ENCODE data around the gene AIF1. TPM values are rescaled to one million over a fixed set of nuclear protein-coding genes. Genes with fewer than 3 reads are reported as not detected.

Gene AIF1
- total RNA-seq, 2 experiments from 2014 or later: 16.3 to 22.0 TPM

- H3K9me3 ChIP-seq (ENCODE audit: low read length): no peaks in the 10 kb centered on the region
- ChIA-PET POLR2A (interaction anchor here (0.7 to 0.9 kb wide), 2 partner anchors 13 to 37 kb away, joined by 3 read pairs; partner anchors contain the start of gene ABHD16A), CTCF (ENCODE audit: unreplicated experiment) (no interaction called here)
- intact Hi-C loops (cut with micrococcal nuclease; ENCODE audit: unreplicated experiment): no loop called here
- no peak for DNase-seq (ENCODE audit: low spot score)
- H3K4me1 ChIP-seq (ENCODE audit: insufficient read depth, low read length, poor library complexity, severe bottlenecking): peaks cover 36% of the 10 kb centered on the region
- no peaks in the 10 kb centered on the region for H3K9me2 ChIP-seq (ENCODE audit: insufficient read depth, low read length)
- H4K20me1 ChIP-seq (ENCODE audit: insufficient read depth, low read length): 0 out of 2 replicates have a peak, but pooled peaks cover 3% of the 10 kb centered on the region
- H3K4me3 ChIP-seq (ENCODE audit: low read depth, low read length, poor library complexity, severe bottlenecking): peak overlapping the region; percentile 99
- H3K36me3 ChIP-seq (ENCODE audit: insufficient read depth, low read length): peaks cover 76% of the 10 kb centered on the region
- H2AFZ ChIP-seq (ENCODE audit: low read length): no peak overlapping the region
- TF ChIP-seq CTCF (conservative IDR thresholded peaks at IDR 0.05; ENCODE audit: low read length) (no peak), EZH2phosphoT487 (IDR thresholded peaks at IDR 0.05; ENCODE audit: borderline replicate concordance, low read depth, low read length) (no peak)
- H3K79me2 ChIP-seq (ENCODE audit: insufficient read depth, low read depth, low read length): peaks cover 54% of the 10 kb centered on the region
- no TSS peak for BruUV-seq (replicated peaks)
- peak overlapping the region; percentile 90 for H3K4me2 ChIP-seq (ENCODE audit: low read length)
- H3K27ac ChIP-seq (ENCODE audit: low read depth, low read length, poor library complexity, severe bottlenecking): peak overlapping the region; percentile 90
Observed at GRCh38 chr6:31666337-31666965, 51.4 kb downstream of the AIF1 start.

Small RNAs within 50 kb of the gene (microRNA-seq; reads per million reads assigned to microRNA genes)
- gene MIR6832 (ENCODE audit: borderline replicate concordance): not detected

Small RNAs within 50 kb of the gene (small RNA-seq; reads per million reads assigned to genes)
- gene MIR6832 (not detected), gene RF00019 (not detected), gene SNORA38 (12.4 reads per million, percentile 96 among the genes with 10 or more reads in this experiment), gene UQCRHP1 (not detected)

Other genes starting within 250 kb of the AIF1 start
Only the 30 nearest of the 35 such genes appear.
- 24.2 and 26.3 TPM in 2 replicates for gene MICB, start 117.1 kb upstream of the AIF1 start, total RNA-seq (2014; rRNA removed; shearing (Covaris generic))
- 32.4 and 33.9 TPM in 2 replicates for gene MICB, start 117.1 kb upstream of the AIF1 start, total RNA-seq (2022)
- gene MCCD1, start 86.3 kb upstream of the AIF1 start, total RNA-seq (2014; rRNA removed; shearing (Covaris generic)): not detected in 2 replicates
- gene MCCD1, start 86.3 kb upstream of the AIF1 start, total RNA-seq (2022): not detected in 2 replicates
- gene DDX39B, start 73.2 kb upstream of the AIF1 start, total RNA-seq (2014; rRNA removed; shearing (Covaris generic)): 736 and 747 TPM in 2 replicates
- 478 and 481 TPM in 2 replicates for gene DDX39B, start 73.2 kb upstream of the AIF1 start, total RNA-seq (2022)
- gene ATP6V1G2, start 68.6 kb upstream of the AIF1 start, total RNA-seq (2014; rRNA removed; shearing (Covaris generic)): 3.8 and 4.2 TPM in 2 replicates
- gene ATP6V1G2, start 68.6 kb upstream of the AIF1 start, total RNA-seq (2022): 14.1 and 15.9 TPM in 2 replicates
- gene NFKBIL1, start 67.6 kb upstream of the AIF1 start, total RNA-seq (2014; rRNA removed; shearing (Covaris generic)): 17.1 and 21.8 TPM in 2 replicates
- 22.7 and 23.2 TPM in 2 replicates for gene NFKBIL1, start 67.6 kb upstream of the AIF1 start, total RNA-seq (2022)
- 0.98 and 1.1 TPM in 2 replicates for gene LTA, start 42.9 kb upstream of the AIF1 start, total RNA-seq (2014; rRNA removed; shearing (Covaris generic))
- 4.1 and 4.3 TPM in 2 replicates for gene LTA, start 42.9 kb upstream of the AIF1 start, total RNA-seq (2022)
- 1.7 and 3.5 TPM in 2 replicates for gene TNF, start 39.7 kb upstream of the AIF1 start, total RNA-seq (2014; rRNA removed; shearing (Covaris generic))
- gene TNF, start 39.7 kb upstream of the AIF1 start, total RNA-seq (2022): 2.5 TPM in 2 replicates
- gene LTB, start 32.8 kb upstream of the AIF1 start, total RNA-seq (2014; rRNA removed; shearing (Covaris generic)): 36.5 and 46.8 TPM in 2 replicates
- gene LTB, start 32.8 kb upstream of the AIF1 start, total RNA-seq (2022): 36.9 and 39.2 TPM in 2 replicates
- gene LST1, start 29.0 kb upstream of the AIF1 start, total RNA-seq (2014; rRNA removed; shearing (Covaris generic)): 1.2 and 3.0 TPM in 2 replicates
- gene LST1, start 29.0 kb upstream of the AIF1 start, total RNA-seq (2022): 4.2 and 4.9 TPM in 2 replicates
- gene NCR3, start 22.2 kb upstream of the AIF1 start, total RNA-seq (2014; rRNA removed; shearing (Covaris generic)): 1.6 TPM in 1 of 2 replicates, not detected in the other
- 0.74 and 2.0 TPM in 2 replicates for gene NCR3, start 22.2 kb upstream of the AIF1 start, total RNA-seq (2022)
- gene PRRC2A, start 5.5 kb downstream of the AIF1 start, total RNA-seq (2014; rRNA removed; shearing (Covaris generic)): 113 and 156 TPM in 2 replicates
- 355 and 379 TPM in 2 replicates for gene PRRC2A, start 5.5 kb downstream of the AIF1 start, total RNA-seq (2022)
- gene BAG6, start 37.4 kb downstream of the AIF1 start, total RNA-seq (2014; rRNA removed; shearing (Covaris generic)): 191 and 233 TPM in 2 replicates
- gene BAG6, start 37.4 kb downstream of the AIF1 start, total RNA-seq (2022): 320 and 323 TPM in 2 replicates
- gene APOM, start 40.7 kb downstream of the AIF1 start, total RNA-seq (2014; rRNA removed; shearing (Covaris generic)): 0.13 and 1.5 TPM in 2 replicates
- gene APOM, start 40.7 kb downstream of the AIF1 start, total RNA-seq (2022): 2.1 and 3.6 TPM in 2 replicates
- gene C6orf47, start 45.5 kb downstream of the AIF1 start, total RNA-seq (2014; rRNA removed; shearing (Covaris generic)): 17.5 and 18.5 TPM in 2 replicates
- 16.7 and 17.4 TPM in 2 replicates for gene C6orf47, start 45.5 kb downstream of the AIF1 start, total RNA-seq (2022)
- 34.3 and 50.9 TPM in 2 replicates for gene GPANK1, start 49.8 kb downstream of the AIF1 start, total RNA-seq (2014; rRNA removed; shearing (Covaris generic))
- gene GPANK1, start 49.8 kb downstream of the AIF1 start, total RNA-seq (2022): 38.8 and 40.7 TPM in 2 replicates
- gene CSNK2B, start 50.8 kb downstream of the AIF1 start, total RNA-seq (2014; rRNA removed; shearing (Covaris generic)): 207 and 230 TPM in 2 replicates
- gene CSNK2B, start 50.8 kb downstream of the AIF1 start, total RNA-seq (2022): 245 and 254 TPM in 2 replicates
- 12.3 and 15.9 TPM in 2 replicates for gene LY6G5B, start 54.7 kb downstream of the AIF1 start, total RNA-seq (2014; rRNA removed; shearing (Covaris generic))
- gene LY6G5B, start 54.7 kb downstream of the AIF1 start, total RNA-seq (2022): 28.7 and 32.0 TPM in 2 replicates
- 1.6 and 1.8 TPM in 2 replicates for gene LY6G5C, start 65.8 kb downstream of the AIF1 start, total RNA-seq (2014; rRNA removed; shearing (Covaris generic))
- gene LY6G5C, start 65.8 kb downstream of the AIF1 start, total RNA-seq (2022): 2.5 and 3.5 TPM in 2 replicates
- gene ABHD16A, start 88.1 kb downstream of the AIF1 start, total RNA-seq (2014; rRNA removed; shearing (Covaris generic)): 28.6 and 34.8 TPM in 2 replicates
- 32.7 and 35.2 TPM in 2 replicates for gene ABHD16A, start 88.1 kb downstream of the AIF1 start, total RNA-seq (2022)
- not detected in 2 replicates for gene LY6G6F, start 91.6 kb downstream of the AIF1 start, total RNA-seq (2014; rRNA removed; shearing (Covaris generic))
- gene LY6G6F, start 91.6 kb downstream of the AIF1 start, total RNA-seq (2022): not detected in 2 replicates
- gene LY6G6D, start 100.1 kb downstream of the AIF1 start, total RNA-seq (2014; rRNA removed; shearing (Covaris generic)): not detected in 2 replicates
- not detected in 2 replicates for gene LY6G6D, start 100.1 kb downstream of the AIF1 start, total RNA-seq (2022)
- gene LY6G6C, start 106.5 kb downstream of the AIF1 start, total RNA-seq (2014; rRNA removed; shearing (Covaris generic)): not detected in 2 replicates
- gene LY6G6C, start 106.5 kb downstream of the AIF1 start, total RNA-seq (2022): not detected in 2 replicates
- gene MPIG6B, start 108.1 kb downstream of the AIF1 start, total RNA-seq (2014; rRNA removed; shearing (Covaris generic)): not detected in 2 replicates
- gene MPIG6B, start 108.1 kb downstream of the AIF1 start, total RNA-seq (2022): not detected in 2 replicates
- gene DDAH2, start 114.1 kb downstream of the AIF1 start, total RNA-seq (2014; rRNA removed; shearing (Covaris generic)): 14.0 and 20.6 TPM in 2 replicates
- 20.4 and 26.4 TPM in 2 replicates for gene DDAH2, start 114.1 kb downstream of the AIF1 start, total RNA-seq (2022)
- gene CLIC1, start 121.3 kb downstream of the AIF1 start, total RNA-seq (2014; rRNA removed; shearing (Covaris generic)): 376 and 413 TPM in 2 replicates
- gene CLIC1, start 121.3 kb downstream of the AIF1 start, total RNA-seq (2022): 314 and 318 TPM in 2 replicates
- 104 and 108 TPM in 2 replicates for gene MSH5, start 124.8 kb downstream of the AIF1 start, total RNA-seq (2014; rRNA removed; shearing (Covaris generic))
- 218 and 258 TPM in 2 replicates for gene MSH5, start 124.8 kb downstream of the AIF1 start, total RNA-seq (2022)
- gene SAPCD1, start 147.4 kb downstream of the AIF1 start, total RNA-seq (2014; rRNA removed; shearing (Covaris generic)): 31.3 and 47.1 TPM in 2 replicates
- 53.5 and 66.8 TPM in 2 replicates for gene SAPCD1, start 147.4 kb downstream of the AIF1 start, total RNA-seq (2022)
- 2.1 and 2.2 TPM in 2 replicates for gene VWA7, start 162.1 kb downstream of the AIF1 start, total RNA-seq (2014; rRNA removed; shearing (Covaris generic))
- 3.7 and 6.5 TPM in 2 replicates for gene VWA7, start 162.1 kb downstream of the AIF1 start, total RNA-seq (2022)
- 47.0 and 51.2 TPM in 2 replicates for gene VARS1, start 180.5 kb downstream of the AIF1 start, total RNA-seq (2014; rRNA removed; shearing (Covaris generic))
- 118 and 137 TPM in 2 replicates for gene VARS1, start 180.5 kb downstream of the AIF1 start, total RNA-seq (2022)
- gene LSM2, start 191.7 kb downstream of the AIF1 start, total RNA-seq (2014; rRNA removed; shearing (Covaris generic)): 65.2 and 78.4 TPM in 2 replicates
- gene LSM2, start 191.7 kb downstream of the AIF1 start, total RNA-seq (2022): 78.0 and 82.6 TPM in 2 replicates

All from OCI-LY7 (cell line).